HT-29 (cell line): ENCODE measurements around the gene ZNF521. TPM values are rescaled to one million over a fixed set of nuclear protein-coding genes. Genes with fewer than 3 reads are reported as not detected.

Experiments
- DNase-seq: peaks from one replicate; pipeline ENCODE4 v3.0.0-alpha.2; 2015; ENCODE audit warnings: low spot score
- total RNA-seq: library from RNA; depleted of rRNA; stranded (reverse); fragments of >200 nt; shearing (Covaris generic); gene quantifications from 2 replicates; pipeline ENCODE4 v1.2.3, GENCODE V29; 2014

ZNF521 gene
- total RNA-seq, 1 experiment from 2014 or later: 0.08 TPM

DNA sequence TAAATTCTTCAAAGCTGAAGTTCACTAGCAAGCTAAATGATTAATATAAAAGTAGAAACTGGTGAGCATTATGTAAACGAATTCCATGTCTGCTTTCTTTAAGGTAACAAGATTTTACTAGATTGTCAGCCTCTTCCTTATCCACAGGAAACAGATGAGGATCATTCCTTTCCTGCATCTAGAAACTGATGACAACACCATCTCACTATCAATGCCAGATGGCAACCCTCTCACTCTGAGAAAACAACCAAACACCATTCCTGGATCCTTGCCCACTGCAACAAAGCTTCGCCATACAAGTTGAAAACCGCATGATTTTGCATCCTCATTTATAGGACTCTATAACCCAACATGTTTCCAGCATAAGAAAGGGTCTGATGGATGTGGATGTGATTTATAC, 122.9 kb downstream of the ZNF521 start:
- DNase-seq: no peak

DNA sequence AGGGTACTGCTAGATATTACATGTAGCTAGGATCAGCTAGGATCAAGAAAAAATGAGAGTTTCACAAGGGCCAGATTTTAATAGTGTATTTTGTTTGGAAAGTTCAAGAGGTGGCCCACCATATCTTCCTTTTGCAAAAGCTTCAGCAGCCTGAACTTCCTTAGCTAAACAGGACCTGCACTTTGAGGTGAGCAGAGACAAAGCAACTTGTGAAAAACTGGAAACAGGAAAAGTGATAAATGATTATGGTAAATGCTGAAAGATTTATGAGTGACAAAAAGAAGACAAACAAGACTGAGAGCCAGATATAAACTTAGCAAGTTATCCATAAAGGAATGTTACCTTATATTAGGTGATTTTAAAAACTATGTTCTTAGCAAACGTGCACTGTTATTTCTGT, 123.6 kb downstream of the ZNF521 start:
- no peak for DNase-seq

GRCh38 chr18:25225151-25225550, 126.8 kb downstream of the ZNF521 start:
- DNase-seq: no peak

DNA sequence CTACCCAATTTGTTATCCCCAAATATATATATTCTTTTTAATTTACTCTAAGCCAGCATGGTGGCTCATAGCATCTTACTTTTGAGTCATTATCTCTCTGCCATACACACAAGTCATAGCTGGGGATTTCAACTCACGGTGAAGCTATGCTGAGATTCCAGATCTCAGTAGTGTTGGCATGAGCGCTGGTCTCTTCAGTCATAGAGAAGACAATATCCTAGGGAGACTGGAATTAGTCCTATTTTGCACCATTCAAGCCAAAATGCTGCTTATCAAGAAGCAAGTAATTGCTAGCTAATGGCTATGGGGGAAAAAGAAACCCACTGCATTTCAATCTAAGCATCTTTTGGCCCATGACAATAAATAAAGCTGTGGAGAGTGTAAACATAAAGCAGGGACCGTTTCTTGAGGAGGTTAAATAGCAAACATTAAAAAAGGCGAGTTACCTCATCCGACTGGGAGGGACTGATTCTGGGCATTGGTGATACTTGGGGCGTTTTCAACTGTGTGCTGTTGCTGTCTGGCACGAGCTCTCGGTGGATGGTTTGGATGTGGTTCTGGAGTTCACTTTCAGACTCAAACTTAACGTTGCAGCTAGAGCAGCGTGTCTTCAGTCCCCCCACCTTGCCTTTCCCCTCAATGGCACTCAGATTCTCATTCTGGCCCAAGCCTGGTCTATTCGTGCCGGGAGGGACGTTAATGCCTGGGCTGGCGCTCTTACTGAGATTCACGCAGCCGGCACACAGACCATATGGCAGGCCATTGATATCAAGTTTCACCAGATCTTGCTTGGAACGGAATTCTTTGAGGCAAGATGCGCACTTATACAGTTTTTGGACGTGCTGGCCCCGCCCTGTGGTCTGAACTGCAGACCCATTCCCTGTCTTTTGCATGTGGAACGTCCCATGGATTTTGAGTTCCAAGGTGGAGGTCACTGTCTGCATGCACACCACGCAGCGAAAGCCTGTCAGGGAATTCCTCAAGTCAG, 127.8 kb downstream of the ZNF521 start:
- DNase-seq: no peak

DNA sequence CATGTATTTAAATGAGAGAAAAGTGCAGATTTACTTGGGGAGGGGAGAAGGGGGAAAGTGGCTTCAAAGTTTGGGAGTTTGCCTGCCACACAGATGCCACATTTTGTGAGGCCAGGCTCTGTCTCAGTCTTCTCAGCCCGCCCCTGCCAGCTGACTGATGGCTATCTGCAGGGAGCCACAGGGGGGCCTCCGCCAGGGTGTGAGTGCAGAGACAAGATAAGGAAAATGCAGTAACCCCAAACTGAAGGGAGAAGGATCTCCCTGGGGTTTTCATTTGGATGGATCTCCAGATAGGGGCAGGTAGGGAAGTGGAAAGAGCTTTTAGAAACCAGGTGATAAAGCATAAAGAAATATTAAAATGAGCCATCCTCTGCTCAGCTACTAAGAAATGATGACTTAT, 128.8 kb downstream of the ZNF521 start:
- DNase-seq: no peak

GRCh38 chr18:25222648-25223047, 129.3 kb downstream of the ZNF521 start:
- DNase-seq: no peak

DNA sequence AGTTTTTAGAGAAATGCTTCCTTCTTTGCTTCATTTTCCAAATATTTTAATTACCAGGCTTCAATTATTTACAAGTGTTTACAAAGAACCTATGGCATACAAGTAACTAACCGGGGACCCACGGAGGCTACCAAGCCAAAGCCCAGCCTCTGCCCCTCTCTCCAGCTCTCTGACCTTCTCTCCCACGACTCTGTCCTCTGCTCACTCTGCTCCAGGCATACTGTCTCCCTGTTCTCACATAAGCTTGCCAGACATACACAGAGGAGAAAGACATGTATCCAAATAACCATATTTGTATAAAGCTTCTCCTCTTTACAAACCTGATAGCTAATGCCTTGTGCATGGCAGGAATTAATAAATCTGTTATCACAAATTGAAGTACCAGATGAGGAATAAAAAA, 141.3 kb downstream of the ZNF521 start:
- DNase-seq: no peak

DNA sequence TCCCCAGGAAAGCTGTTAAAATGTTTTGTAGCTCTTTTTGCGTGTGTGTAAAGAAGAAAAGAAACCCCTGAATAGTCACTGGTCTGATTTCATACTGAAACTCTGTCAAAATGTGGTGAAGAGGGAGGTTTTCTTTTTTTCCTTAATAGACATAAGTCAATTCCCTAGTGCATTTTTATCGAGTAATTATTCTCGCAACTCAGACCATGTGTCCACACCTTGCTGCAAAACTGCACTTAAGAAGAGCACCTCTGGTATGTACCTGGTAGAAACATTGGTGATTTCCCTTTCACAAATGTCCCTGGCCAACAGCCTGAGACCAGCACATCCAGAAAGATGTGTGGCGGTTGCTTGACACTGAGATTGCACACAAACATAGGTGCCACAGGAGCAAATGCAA, 159.9 kb downstream of the ZNF521 start:
- DNase-seq: no peak

DNA sequence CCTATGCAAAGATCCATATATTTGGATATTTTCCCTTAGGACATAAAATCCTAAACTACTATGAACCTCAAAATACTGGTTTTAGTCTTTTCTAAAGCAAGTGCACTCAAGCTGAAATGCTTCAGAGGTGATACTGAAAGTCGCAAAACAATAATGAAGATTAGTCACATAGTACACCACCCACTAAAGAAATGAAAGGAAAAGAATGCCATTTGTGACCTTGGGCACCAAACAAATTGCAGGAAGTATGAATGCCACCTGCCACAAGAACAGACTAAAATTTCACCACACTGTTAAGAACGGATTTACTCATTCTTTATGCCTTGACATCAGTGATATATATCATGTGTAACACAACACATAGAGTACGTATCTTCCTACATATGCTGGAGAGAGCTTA, 161.5 kb downstream of the ZNF521 start:
- DNase-seq: no peak

- no peak for DNase-seq
These were observed 162.4 kb downstream of the ZNF521 start for GRCh38 chr18:25189391-25190185.

DNA sequence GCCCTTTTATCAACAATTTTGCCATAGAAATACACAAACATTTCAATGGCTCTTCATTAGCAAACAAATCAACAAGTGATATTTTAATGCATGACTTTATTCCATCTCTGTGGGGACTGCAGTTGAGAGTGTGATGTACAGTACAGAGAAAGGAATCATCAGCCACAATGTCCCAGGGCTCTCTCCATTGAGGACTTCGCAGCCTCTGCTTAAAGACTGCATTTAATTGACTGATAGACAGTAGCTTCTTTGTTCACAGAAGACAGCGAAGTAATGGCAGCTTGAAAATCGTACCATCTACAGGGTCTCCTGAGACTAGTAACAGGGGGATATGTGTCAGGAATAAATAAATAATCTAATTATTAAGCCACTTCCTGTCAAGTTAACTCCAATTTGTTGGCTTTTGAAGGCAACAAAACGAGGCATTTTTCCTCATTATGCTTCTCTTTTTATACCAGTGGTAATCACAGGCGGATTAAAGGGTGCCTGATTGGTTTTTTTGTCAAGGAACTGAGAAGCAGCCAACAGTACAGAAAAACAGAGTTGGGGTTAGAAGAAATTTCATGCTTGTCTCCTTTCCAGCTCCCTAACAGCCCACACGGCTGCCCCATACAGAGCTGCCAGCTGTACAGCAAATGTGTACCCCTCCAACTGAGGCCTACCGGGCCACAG, 164.3 kb downstream of the ZNF521 start:
- no peak for DNase-seq

DNA sequence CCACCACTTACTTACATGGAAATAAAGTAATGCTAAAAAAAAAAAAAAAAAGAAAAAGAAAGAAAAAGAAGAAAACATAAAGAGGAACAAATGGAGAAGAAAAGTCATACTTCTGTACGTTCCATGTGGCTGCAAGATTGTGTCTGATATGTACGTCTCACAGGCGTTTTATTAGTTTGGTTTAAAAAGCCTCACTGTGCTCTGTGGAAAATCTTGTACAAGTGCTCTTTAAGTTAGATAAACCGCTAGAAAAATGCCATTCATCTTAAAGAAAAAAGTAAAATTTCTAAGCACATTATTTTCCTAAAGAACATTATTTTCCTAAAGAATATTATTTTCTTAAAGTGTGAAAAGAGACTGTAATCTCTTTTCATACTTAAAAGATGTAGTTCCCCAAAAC, 165.1 kb downstream of the ZNF521 start:
- DNase-seq: no peak

DNA sequence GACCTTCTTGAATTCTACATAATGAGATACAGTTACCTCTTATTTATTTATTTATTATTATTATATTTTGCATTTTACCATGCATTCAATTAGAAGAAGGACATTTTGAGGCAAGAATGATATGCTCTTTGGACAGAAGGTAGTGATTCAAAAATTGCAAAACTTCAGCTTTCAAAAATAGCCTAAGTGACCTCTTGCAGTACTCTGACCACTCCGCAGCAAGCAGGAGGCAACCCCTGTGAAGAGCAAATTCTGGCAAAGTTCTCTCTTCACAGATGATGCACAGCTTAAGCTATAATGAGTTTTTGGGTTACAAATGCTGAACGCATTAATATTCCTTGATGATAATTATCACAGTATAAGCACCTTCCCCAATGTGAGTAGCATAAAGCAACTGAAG, 170.0 kb downstream of the ZNF521 start:
- no peak for DNase-seq

DNA sequence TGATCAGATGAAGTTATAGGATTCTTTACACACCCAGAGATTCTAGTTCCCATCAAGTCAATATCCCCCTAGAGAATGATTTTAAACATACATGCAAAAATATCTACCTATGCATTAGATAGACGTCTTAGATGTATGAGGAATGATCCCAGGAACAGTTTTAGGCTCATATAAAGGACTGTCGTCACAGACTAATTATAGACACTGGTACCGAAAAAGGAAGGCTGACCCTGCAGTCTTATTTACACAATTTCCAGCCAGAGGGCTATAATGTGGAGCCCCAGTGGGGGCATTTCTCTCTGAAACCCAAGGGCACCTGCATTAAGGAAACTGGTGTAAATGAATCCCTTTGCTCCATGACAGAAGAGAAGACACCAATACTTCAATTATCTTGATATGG, 170.4 kb downstream of the ZNF521 start:
- DNase-seq: no peak

DNA sequence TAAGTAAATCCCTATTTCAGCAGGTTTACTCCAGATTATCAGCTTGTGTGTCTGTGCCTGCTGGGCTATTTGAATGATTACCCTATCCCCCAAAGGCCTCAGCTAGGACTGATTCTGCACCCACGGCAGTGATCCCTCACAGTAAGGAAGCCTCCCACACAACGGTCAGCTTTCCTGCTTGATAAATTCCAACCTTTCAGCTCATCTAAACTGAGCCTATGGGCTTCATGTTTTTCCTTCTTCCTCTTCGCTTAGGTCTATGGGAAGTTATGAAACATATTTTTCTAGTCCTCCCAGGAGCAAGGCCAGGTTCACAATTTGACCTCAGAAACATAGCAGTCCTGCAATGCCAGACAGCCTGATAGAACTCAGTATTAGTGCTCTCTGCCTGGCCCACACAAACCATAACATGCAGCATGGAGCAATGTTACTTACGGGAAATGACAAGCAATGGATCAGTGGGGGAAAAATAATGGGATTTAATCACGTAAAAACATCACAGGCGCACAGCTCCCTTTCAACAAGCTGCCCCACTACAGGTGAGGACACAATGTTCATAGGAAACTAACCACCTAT, 170.9 kb downstream of the ZNF521 start:
- DNase-seq: no peak

GRCh38 chr18:25177631-25178030, 174.3 kb downstream of the ZNF521 start:
- DNase-seq: no peak

- DNase-seq: no peak
These were observed 175.4 kb downstream of the ZNF521 start for GRCh38 chr18:25176518-25177042.

GRCh38 chr18:25175558-25176517, 176.1 kb downstream of the ZNF521 start:
- DNase-seq: no peak

DNA sequence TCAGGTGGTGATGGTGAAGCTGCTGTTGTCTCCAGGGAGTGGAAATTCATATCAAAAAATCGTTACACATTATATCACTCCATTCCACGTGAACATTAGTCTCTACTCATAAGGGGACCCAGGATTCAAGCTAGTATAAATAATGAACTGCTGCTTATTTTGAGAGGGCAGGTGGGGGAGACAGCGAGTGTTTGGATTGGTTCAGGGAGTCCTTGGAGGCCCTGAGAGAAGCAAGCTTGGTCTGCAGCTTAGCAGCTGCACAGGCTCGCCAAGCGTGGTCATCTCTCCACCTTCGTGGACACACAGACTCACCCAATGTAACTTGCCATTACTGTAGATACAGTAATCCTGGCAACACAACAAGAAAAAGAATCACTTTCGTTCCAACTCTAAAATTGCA, 177.6 kb downstream of the ZNF521 start:
- DNase-seq: no peak

DNA sequence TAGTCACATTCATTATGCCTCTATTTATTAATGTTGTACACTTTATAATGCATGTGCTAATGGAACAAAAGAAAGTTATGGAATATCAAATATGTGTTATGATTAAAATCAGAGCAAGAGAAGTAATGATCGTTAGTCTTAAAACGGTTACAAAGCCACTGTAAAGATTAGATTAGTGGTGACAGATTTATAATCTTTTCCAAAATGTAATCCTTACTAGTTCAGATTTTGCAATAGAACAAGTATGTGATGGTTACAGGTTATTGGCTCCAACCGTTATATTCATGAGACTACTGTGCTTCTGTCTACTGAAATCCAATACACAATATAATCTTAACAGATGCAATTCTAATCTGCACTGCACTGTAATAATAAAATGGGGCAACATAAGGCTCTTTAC, 180.6 kb downstream of the ZNF521 start:
- no peak for DNase-seq
